ENCODE measurements around the gene PYGB. TPM values are rescaled to one million over a fixed set of nuclear protein-coding genes. Genes with fewer than 3 reads are reported as not detected.
"Not testable (repeated sequence)": the region's sequence is repeated elsewhere in the genome, so short reads cannot be mapped to it uniquely, and the experiment has no call there.

PYGB gene
- total RNA-seq, 1 donor, result 203 TPM

- no peak overlapping the region for H3K4me3 ChIP-seq (ENCODE audit: low read depth, low read length)
- DNase-seq (ENCODE audit: low read depth), result peak; percentile 74
- TF ChIP-seq CTCF (IDR thresholded peaks at IDR 0.05; ENCODE audit: insufficient read depth, low read length), result no peak
Observed at GRCh38 chr20:25309395-25310267, 61.7 kb downstream of the PYGB start.

- peak; percentile 86 for TF ChIP-seq CTCF (IDR thresholded peaks at IDR 0.05; ENCODE audit: insufficient read depth, low read length)
- H3K4me3 ChIP-seq (ENCODE audit: low read depth, low read length), result peak overlapping the region; percentile 41
- DNase-seq (ENCODE audit: low read depth), result peak; percentile 82
Observed at GRCh38 chr20:25310268-25310920, 62.5 kb downstream of the PYGB start.

GRCh38 chr20:25310921-25311728, 63.2 kb downstream of the PYGB start:
- peak overlapping the region; percentile 41 for H3K4me3 ChIP-seq (ENCODE audit: low read depth, low read length)
- DNase-seq (ENCODE audit: low read depth), result peak; percentile 52
- no peak for TF ChIP-seq CTCF (IDR thresholded peaks at IDR 0.05; ENCODE audit: insufficient read depth, low read length)

GRCh38 chr20:25312716-25313115, 64.8 kb downstream of the PYGB start:
- not testable (repeated sequence) for H3K4me3 ChIP-seq (ENCODE audit: low read depth, low read length); DNase-seq (ENCODE audit: low read depth)

- TF ChIP-seq CTCF (IDR thresholded peaks at IDR 0.05; ENCODE audit: insufficient read depth, low read length), result no peak
- no peak for DNase-seq (ENCODE audit: low read depth)
- no peak overlapping the region for H3K4me3 ChIP-seq (ENCODE audit: low read depth, low read length)
Observed at GRCh38 chr20:25313593-25313992, 65.7 kb downstream of the PYGB start.

GRCh38 chr20:25314497-25315417, 66.9 kb downstream of the PYGB start:
- no peak for DNase-seq (ENCODE audit: low read depth)
- no peak overlapping the region for H3K4me3 ChIP-seq (ENCODE audit: low read depth, low read length)
- TF ChIP-seq CTCF (IDR thresholded peaks at IDR 0.05; ENCODE audit: insufficient read depth, low read length), result no peak
